ENCODE results near the gene INTS15. TPM values are rescaled to one million over a fixed set of nuclear protein-coding genes. Genes with fewer than 3 reads are reported as not detected.

The INTS15 gene
- total and polyA plus RNA-seq, 9 of the 15 experiments (the other 6 are each of a cell fraction or from before 2014, with no cell fraction given), result 0.52 to 28.9 (median 11.6) TPM

DNA sequence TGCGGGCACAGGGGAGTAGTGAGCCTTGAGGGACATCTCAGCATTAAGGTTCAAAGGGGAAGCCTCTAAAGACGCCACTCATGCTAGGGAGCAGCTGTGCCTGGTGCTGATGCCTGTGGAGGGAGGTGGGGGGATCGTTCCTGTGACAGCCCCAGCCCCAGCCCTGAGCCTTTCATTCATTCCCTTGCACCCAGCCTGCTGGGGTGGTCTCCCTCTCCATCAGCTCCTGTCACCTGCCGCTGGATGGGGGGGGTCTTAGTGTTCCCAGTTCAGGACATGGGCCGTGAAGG is 58.9 kb downstream of the INTS15 start:
- FAIRE-seq, result no peak
- peaks cover 12% of the 10 kb centered on the region for H3K9me3 ChIP-seq (replicated peaks; ENCODE audit: control insufficient read depth, insufficient read depth, low read depth, low read length)
- TF ChIP-seq HNRNPL (IDR thresholded peaks at IDR 0.05; ENCODE audit: low read depth, low read length), result no peak
- TF ChIP-seq, protein P1, sequence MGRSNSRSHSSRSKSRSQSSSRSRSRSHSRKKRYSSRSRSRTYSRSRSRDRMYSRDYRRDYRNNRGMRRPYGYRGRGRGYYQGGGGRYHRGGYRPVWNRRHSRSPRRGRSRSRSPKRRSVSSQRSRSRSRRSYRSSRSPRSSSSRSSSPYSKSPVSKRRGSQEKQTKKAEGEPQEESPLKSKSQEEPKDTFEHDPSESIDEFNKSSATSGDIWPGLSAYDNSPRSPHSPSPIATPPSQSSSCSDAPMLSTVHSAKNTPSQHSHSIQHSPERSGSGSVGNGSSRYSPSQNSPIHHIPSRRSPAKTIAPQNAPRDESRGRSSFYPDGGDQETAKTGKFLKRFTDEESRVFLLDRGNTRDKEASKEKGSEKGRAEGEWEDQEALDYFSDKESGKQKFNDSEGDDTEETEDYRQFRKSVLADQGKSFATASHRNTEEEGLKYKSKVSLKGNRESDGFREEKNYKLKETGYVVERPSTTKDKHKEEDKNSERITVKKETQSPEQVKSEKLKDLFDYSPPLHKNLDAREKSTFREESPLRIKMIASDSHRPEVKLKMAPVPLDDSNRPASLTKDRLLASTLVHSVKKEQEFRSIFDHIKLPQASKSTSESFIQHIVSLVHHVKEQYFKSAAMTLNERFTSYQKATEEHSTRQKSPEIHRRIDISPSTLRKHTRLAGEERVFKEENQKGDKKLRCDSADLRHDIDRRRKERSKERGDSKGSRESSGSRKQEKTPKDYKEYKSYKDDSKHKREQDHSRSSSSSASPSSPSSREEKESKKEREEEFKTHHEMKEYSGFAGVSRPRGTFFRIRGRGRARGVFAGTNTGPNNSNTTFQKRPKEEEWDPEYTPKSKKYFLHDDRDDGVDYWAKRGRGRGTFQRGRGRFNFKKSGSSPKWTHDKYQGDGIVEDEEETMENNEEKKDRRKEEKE (IDR thresholded peaks at IDR 0.05; ENCODE audit: borderline replicate concordance in 1 of 2, control insufficient read depth in 1 of 2, low read depth in 2 of 2, low read length in 1 of 2), result no peak
- TF ChIP-seq, protein P2, sequence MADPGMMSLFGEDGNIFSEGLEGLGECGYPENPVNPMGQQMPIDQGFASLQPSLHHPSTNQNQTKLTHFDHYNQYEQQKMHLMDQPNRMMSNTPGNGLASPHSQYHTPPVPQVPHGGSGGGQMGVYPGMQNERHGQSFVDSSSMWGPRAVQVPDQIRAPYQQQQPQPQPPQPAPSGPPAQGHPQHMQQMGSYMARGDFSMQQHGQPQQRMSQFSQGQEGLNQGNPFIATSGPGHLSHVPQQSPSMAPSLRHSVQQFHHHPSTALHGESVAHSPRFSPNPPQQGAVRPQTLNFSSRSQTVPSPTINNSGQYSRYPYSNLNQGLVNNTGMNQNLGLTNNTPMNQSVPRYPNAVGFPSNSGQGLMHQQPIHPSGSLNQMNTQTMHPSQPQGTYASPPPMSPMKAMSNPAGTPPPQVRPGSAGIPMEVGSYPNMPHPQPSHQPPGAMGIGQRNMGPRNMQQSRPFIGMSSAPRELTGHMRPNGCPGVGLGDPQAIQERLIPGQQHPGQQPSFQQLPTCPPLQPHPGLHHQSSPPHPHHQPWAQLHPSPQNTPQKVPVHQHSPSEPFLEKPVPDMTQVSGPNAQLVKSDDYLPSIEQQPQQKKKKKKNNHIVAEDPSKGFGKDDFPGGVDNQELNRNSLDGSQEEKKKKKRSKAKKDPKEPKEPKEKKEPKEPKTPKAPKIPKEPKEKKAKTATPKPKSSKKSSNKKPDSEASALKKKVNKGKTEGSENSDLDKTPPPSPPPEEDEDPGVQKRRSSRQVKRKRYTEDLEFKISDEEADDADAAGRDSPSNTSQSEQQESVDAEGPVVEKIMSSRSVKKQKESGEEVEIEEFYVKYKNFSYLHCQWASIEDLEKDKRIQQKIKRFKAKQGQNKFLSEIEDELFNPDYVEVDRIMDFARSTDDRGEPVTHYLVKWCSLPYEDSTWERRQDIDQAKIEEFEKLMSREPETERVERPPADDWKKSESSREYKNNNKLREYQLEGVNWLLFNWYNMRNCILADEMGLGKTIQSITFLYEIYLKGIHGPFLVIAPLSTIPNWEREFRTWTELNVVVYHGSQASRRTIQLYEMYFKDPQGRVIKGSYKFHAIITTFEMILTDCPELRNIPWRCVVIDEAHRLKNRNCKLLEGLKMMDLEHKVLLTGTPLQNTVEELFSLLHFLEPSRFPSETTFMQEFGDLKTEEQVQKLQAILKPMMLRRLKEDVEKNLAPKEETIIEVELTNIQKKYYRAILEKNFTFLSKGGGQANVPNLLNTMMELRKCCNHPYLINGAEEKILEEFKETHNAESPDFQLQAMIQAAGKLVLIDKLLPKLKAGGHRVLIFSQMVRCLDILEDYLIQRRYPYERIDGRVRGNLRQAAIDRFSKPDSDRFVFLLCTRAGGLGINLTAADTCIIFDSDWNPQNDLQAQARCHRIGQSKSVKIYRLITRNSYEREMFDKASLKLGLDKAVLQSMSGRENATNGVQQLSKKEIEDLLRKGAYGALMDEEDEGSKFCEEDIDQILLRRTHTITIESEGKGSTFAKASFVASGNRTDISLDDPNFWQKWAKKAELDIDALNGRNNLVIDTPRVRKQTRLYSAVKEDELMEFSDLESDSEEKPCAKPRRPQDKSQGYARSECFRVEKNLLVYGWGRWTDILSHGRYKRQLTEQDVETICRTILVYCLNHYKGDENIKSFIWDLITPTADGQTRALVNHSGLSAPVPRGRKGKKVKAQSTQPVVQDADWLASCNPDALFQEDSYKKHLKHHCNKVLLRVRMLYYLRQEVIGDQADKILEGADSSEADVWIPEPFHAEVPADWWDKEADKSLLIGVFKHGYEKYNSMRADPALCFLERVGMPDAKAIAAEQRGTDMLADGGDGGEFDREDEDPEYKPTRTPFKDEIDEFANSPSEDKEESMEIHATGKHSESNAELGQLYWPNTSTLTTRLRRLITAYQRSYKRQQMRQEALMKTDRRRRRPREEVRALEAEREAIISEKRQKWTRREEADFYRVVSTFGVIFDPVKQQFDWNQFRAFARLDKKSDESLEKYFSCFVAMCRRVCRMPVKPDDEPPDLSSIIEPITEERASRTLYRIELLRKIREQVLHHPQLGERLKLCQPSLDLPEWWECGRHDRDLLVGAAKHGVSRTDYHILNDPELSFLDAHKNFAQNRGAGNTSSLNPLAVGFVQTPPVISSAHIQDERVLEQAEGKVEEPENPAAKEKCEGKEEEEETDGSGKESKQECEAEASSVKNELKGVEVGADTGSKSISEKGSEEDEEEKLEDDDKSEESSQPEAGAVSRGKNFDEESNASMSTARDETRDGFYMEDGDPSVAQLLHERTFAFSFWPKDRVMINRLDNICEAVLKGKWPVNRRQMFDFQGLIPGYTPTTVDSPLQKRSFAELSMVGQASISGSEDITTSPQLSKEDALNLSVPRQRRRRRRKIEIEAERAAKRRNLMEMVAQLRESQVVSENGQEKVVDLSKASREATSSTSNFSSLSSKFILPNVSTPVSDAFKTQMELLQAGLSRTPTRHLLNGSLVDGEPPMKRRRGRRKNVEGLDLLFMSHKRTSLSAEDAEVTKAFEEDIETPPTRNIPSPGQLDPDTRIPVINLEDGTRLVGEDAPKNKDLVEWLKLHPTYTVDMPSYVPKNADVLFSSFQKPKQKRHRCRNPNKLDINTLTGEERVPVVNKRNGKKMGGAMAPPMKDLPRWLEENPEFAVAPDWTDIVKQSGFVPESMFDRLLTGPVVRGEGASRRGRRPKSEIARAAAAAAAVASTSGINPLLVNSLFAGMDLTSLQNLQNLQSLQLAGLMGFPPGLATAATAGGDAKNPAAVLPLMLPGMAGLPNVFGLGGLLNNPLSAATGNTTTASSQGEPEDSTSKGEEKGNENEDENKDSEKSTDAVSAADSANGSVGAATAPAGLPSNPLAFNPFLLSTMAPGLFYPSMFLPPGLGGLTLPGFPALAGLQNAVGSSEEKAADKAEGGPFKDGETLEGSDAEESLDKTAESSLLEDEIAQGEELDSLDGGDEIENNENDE (IDR thresholded peaks at IDR 0.05; ENCODE audit: low read depth, low read length), result no peak
- TF ChIP-seq, protein P3, sequence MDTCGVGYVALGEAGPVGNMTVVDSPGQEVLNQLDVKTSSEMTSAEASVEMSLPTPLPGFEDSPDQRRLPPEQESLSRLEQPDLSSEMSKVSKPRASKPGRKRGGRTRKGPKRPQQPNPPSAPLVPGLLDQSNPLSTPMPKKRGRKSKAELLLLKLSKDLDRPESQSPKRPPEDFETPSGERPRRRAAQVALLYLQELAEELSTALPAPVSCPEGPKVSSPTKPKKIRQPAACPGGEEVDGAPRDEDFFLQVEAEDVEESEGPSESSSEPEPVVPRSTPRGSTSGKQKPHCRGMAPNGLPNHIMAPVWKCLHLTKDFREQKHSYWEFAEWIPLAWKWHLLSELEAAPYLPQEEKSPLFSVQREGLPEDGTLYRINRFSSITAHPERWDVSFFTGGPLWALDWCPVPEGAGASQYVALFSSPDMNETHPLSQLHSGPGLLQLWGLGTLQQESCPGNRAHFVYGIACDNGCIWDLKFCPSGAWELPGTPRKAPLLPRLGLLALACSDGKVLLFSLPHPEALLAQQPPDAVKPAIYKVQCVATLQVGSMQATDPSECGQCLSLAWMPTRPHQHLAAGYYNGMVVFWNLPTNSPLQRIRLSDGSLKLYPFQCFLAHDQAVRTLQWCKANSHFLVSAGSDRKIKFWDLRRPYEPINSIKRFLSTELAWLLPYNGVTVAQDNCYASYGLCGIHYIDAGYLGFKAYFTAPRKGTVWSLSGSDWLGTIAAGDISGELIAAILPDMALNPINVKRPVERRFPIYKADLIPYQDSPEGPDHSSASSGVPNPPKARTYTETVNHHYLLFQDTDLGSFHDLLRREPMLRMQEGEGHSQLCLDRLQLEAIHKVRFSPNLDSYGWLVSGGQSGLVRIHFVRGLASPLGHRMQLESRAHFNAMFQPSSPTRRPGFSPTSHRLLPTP (IDR thresholded peaks at IDR 0.05; ENCODE audit: borderline replicate concordance, extremely low read depth, insufficient read length), result no peak

More for the DNA sequence above, 58.9 kb downstream of the INTS15 start:
- in situ Hi-C loops (cut with MboI), result no loop called here
- BruUV-seq (replicated peaks), result no TSS peak
- H3K9ac ChIP-seq (ENCODE audit: insufficient read depth in 1 of 2, low read depth in 2 of 2, low read length in 2 of 2), result no peak overlapping the region
- ChIA-PET CTCF (ENCODE audit: low intra/inter-chr PET ratio) (no interaction called here), POLR2A (interaction anchor here (0.6 kb wide), 1 partner anchor 33 kb away, joined by 3 read pairs; no protein-coding TSS in a partner anchor)
- DNase-seq (ENCODE audit: extremely low read depth in 1 of 4, low spot score in 3 of 4) (no peak), ATAC-seq (no peak)
- H3K27ac ChIP-seq (ENCODE audit: extremely low read depth, low read depth, low read length), result no peak overlapping the region
- H3K27me3 ChIP-seq (ENCODE audit: control insufficient read depth in 2 of 2, insufficient read depth in 2 of 2, low read length in 2 of 2), result no peaks in the 10 kb centered on the region
- H3K4me2 ChIP-seq (ENCODE audit: insufficient read depth, low read length), result no peak overlapping the region
- H3K9me1 ChIP-seq (ENCODE audit: control insufficient read depth, insufficient read depth, low read length), result no peaks in the 10 kb centered on the region
- no peak overlapping the region for H2AFZ ChIP-seq (ENCODE audit: low read depth, low read length)
- no peaks in the 10 kb centered on the region for H4K20me1 ChIP-seq (replicated peaks; ENCODE audit: control insufficient read depth, insufficient read depth, low read length)
- intact Hi-C loops (cut with micrococcal nuclease), result no loop called here
- peaks cover 88% of the 10 kb centered on the region; the same call in 2 of the 3 replicates for H3K36me3 ChIP-seq (ENCODE audit: control insufficient read depth, insufficient read depth, low read length)
- 96% methylated on average over 4 of the region's 5 CpGs for WGBS (ENCODE audit: insufficient coverage, low coverage, missing lambda C conversion rate)
- no peaks in the 10 kb centered on the region for H3K4me1 ChIP-seq (replicated peaks in 1 of 2; ENCODE audit: control insufficient read depth in 2 of 2, insufficient read depth in 2 of 2, low read length in 2 of 2)
- 0 out of 3 replicates have a peak, but pooled peaks cover 7% of the 10 kb centered on the region for H3K79me2 ChIP-seq (ENCODE audit: control insufficient read depth, insufficient read depth, low read length)
- H3K4me3 ChIP-seq, result no peak overlapping the region

All from K562 (cell line).